Endothelial cell of umbilical vein (primary cell): Measurements from ENCODE around the gene PARVA.

Experiments used
- EZH2 ChIP-seq: IDR thresholded peaks from 2 replicates; pipeline ENCODE4 v1.6.1; 2012; ENCODE audit warnings: borderline replicate concordance, low read depth, mild to moderate bottlenecking, moderate library complexity, low read length, inconsistent platforms; ENCODE audit not compliant: severe bottlenecking
- FOS ChIP-seq: IDR thresholded peaks from 2 replicates; pipeline ENCODE4 v1.6.1; 2011; ENCODE audit warnings: mild to moderate bottlenecking, low read length, moderate library complexity, borderline replicate concordance; ENCODE audit not compliant: insufficient read depth
- POLR2A ChIP-seq: IDR thresholded peaks from 2 replicates; pipeline ENCODE4 v1.6.1; 2012; ENCODE audit warnings: low read depth, mild to moderate bottlenecking, control low read depth, low read length
- TF ChIP-seq, protein P1 (sequence below), 2 donors: IDR thresholded peaks; 1 replicate in 1 of 2; 2 replicates in 1 of 2; pipeline ENCODE4 v1.5.1; 2011; ENCODE audit warnings: low read length in 2 of 2, mild to moderate bottlenecking in 2 of 2, moderate library complexity in 2 of 2, control low read depth in 1 of 2, inconsistent platforms in 1 of 2, low read depth in 1 of 2; ENCODE audit not compliant: insufficient read depth in 1 of 2; ENCODE audit errors: extremely low read depth in 1 of 2
- TF ChIP-seq, protein P2 (sequence below): IDR thresholded peaks from 2 replicates; pipeline ENCODE4 v1.6.1; 2011; ENCODE audit not compliant: insufficient read depth, insufficient read length

DNA sequence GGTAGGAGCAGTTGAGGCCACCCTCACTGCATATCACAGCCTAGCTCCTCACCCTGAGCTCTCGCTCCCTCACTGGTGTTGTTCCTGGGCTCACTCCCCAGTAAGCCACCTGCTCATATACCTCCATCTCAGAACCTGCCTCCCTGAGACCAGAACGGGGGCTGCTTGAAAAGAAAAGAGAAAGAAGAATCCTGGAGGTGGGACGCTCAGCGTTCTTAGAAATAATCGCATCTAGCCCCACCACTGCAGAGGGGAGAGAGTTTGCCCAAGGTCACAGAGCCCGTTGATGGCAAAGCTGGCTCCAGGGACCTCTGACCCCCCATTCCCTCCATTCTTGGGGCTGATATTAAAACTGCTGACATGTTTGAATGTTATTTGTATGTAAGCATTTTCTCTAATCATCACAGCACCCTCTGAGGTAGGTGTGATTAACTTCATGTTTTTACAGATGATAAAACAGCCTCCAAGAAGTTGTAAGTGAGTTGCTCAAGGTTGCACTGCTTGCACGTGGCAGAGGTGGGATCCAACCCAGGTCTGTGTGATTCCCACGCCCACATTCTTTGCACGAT is 164.3 kb downstream of the PARVA start:
- no peak for TF ChIP-seq EZH2
- TF ChIP-seq POLR2A, result no peak
- TF ChIP-seq FOS, result no peak
- TF ChIP-seq, protein P1, sequence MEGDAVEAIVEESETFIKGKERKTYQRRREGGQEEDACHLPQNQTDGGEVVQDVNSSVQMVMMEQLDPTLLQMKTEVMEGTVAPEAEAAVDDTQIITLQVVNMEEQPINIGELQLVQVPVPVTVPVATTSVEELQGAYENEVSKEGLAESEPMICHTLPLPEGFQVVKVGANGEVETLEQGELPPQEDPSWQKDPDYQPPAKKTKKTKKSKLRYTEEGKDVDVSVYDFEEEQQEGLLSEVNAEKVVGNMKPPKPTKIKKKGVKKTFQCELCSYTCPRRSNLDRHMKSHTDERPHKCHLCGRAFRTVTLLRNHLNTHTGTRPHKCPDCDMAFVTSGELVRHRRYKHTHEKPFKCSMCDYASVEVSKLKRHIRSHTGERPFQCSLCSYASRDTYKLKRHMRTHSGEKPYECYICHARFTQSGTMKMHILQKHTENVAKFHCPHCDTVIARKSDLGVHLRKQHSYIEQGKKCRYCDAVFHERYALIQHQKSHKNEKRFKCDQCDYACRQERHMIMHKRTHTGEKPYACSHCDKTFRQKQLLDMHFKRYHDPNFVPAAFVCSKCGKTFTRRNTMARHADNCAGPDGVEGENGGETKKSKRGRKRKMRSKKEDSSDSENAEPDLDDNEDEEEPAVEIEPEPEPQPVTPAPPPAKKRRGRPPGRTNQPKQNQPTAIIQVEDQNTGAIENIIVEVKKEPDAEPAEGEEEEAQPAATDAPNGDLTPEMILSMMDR (IDR thresholded peaks at IDR 0.05; ENCODE audit: extremely low read depth in 1 of 2, insufficient read depth in 1 of 2, low read depth in 1 of 2, low read length in 2 of 2), result no peak
- TF ChIP-seq, protein P2, sequence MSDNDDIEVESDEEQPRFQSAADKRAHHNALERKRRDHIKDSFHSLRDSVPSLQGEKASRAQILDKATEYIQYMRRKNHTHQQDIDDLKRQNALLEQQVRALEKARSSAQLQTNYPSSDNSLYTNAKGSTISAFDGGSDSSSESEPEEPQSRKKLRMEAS, result no peak
